Measurements from ENCODE around the gene CYP2W1.

Gene CYP2W1

DNA sequence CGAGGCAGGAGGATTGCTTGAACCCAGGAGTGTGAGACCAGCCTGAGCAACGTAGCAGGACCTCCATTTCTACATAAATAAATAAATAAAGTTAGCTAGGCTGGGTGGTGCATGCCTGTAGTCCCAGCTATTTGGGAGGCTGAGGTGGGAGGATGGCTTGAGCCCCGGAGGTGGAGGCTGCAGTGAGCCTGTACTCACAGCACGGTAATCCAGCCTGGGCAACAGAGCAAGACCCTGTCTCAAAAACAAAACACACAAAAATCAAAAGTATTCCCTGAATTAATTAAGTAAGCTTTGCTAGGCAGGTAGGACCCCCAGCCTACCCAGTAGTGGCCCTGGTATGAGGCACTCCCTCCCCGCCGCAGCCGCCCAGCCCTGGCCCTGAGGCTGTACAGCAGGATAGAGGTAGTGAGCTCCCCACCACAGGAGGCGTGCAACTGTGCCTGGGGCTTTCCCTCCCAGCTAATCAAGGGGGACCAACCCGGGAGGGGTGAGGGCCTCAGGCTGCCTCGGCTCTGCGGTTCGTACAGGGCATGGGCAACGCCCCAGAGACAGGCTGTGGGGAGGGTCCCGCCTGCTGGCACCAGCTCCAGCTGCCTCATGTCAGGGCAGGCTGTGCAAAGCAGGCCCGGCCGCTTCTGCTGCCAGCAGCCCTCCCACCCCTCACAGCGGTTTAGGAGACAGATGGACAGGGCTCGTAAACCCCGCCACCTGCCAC, 1.0 kb upstream of the CYP2W1 start:
- in situ Hi-C loops (cut with MboI; ENCODE audit: low sequenced_read_pairs), result no loop called here

DNA sequence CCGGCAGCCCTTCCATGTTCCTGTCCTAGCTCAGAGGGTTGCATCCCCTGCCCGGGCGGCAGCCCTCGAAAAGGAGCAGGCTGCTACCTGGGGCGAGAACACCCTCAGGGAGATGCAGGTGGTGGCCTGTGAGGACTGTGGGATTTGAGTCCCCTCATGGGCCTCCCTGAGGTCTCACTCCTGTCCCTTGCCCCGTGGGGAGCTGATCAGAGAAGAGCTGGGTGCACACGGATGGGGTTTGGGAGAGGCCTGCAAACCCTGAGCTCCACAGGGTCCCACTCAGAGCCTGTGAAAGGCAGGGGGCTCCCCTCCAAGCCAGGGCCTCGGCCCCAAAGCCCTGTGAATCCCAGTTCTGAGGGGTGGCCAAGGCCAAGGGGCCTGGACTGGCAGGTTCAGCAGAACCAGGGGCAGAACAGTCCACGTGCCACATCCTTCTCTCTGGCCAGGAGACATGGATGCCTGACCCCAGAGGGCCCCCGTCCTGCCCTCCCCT, 424 bp upstream of the CYP2W1 start:
- in situ Hi-C loops (cut with MboI; ENCODE audit: low sequenced_read_pairs), result no loop called here

GRCh38 chr7:983616-984071, 663 bp downstream of the CYP2W1 start:
- in situ Hi-C loops (cut with MboI; ENCODE audit: low sequenced_read_pairs), result no loop called here

DNA sequence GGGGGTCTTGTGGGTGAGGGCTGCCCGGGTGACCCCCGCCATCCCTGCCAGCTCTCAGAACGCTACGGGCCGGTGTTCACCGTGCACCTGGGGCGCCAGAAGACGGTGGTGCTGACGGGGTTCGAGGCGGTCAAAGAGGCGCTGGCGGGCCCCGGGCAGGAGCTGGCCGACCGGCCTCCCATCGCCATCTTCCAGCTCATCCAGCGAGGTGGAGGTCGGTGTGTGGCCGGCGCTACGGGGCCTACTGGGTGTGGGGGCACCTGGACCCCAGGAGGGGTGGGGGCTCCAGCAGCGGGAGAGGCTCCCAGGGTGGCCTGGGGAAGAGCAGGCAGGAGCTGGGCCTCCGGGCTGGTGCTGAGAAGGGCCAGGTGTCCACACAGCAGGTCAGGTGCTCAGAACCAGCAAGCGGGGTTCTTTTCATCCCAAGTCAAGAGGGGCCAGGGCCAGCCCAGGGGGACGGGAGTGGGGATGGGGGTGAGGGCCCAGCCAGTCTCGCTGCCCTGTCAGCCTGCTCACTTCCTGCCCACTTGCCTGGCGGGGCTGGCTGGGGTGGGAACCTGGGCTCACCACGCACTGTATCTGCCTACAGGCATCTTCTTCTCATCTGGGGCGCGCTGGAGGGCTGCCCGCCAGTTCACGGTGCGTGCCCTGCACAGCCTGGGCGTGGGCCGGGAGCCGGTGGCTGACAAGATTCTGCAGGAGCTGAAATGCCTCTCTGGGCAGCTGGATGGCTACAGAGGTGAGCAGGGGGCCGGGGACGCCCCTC, 1.6 kb downstream of the CYP2W1 start:
- in situ Hi-C loops (cut with MboI; ENCODE audit: low sequenced_read_pairs), result no loop called here

DNA sequence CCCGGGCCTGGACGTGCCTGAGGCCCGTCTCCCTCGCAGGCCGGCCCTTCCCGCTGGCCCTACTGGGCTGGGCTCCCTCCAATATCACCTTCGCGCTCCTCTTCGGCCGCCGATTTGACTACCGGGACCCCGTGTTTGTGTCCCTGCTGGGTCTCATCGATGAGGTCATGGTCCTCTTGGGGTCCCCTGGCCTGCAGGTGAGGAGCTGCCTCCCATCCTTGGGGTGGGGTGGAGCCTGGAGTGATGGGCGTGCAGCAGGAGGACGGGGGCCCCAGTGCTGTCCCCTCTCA, 2.1 kb downstream of the CYP2W1 start:
- in situ Hi-C loops (cut with MboI; ENCODE audit: low sequenced_read_pairs), result no loop called here

DNA sequence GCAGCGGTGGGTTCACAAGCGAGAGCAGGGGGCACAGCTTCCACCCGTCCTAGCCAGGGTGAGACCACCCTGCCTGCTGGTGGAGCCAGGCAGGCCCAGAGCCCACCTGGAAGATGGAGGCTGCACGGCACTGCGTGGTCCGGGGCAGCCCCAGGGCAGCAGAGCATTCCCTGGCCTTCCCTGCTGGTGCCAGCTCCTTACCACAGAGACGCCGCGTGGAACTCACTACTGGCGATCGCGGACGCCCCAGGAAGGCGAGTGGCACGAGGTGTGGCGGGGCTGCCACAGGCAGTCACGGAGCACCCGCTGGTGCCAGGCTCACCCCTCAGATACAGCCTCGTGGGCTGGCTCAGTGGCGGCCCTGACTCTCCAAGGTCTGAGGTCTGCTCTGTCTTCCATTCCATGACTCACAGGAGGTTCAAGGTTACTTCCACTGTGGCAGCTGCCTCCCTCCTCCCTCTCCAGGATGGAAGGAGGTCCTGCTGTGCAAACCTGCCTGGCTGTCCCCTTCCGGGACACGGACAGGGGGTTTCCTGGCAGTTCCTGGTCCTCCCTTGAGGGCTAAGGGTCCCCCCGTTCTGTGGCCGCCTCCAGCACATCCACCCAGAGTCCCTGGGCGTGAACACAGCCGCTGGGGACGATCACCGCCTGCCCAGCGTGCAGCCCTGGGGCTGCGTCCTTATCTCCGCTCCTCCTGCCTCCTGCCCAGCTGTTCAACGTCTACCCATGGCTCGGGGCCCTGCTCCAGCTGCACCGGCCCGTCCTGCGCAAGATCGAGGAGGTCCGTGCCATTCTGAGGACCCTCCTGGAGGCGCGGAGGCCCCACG, 3.1 kb downstream of the CYP2W1 start:
- in situ Hi-C loops (cut with MboI; ENCODE audit: low sequenced_read_pairs), result no loop called here

GRCh38 chr7:986766-987751, 4.1 kb downstream of the CYP2W1 start:
- in situ Hi-C loops (cut with MboI; ENCODE audit: low sequenced_read_pairs), result no loop called here

GRCh38 chr7:987909-988308, 4.9 kb downstream of the CYP2W1 start:
- in situ Hi-C loops (cut with MboI; ENCODE audit: low sequenced_read_pairs), result no loop called here

- in situ Hi-C loops (cut with MboI; ENCODE audit: low sequenced_read_pairs), result no loop called here
Measured at GRCh38 chr7:988426-988911, 5.5 kb downstream of the CYP2W1 start.

GRCh38 chr7:988963-989529, 6.1 kb downstream of the CYP2W1 start:
- in situ Hi-C loops (cut with MboI; ENCODE audit: low sequenced_read_pairs), result no loop called here

DNA sequence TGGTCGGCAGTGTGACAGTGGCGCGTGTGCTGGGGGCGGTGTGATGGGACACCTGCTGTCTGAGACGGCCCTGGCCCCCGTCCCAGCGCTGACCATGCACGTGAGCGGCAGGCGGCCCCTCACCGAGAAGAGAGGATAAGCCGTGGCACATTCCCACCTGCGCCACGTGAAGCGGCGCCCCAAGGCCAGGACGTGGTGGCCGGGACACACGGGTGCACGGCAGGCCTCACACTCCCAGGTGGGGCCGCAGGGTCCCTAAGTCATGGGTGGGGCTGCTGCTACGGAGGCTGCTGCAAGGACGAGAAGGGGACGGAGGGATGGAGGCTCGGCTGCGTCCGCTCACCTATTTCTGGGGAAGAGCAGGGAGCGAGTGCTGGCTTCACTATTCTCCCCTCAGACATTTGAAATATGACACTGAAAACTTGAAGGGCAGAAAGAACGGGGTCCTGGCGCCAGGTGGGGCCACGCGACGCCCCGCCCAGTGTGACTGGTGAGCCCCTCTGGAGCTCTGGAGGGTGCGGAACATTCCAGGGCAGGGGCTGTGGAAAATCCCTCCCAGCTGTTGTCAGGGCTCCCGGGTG, 7.5 kb downstream of the CYP2W1 start:
- in situ Hi-C loops (cut with MboI; ENCODE audit: low sequenced_read_pairs), result loop anchor here (10.0 kb wide), 2 partner anchors 54 to 164 kb away; partner anchors contain the start of gene GPR146

GRCh38 chr7:990933-991728, 8.2 kb downstream of the CYP2W1 start:
- in situ Hi-C loops (cut with MboI; ENCODE audit: low sequenced_read_pairs), result loop anchor here (10.0 kb wide), 2 partner anchors 54 to 164 kb away; partner anchors contain the start of gene GPR146

GRCh38 chr7:991729-992656, 9.0 kb downstream of the CYP2W1 start:
- in situ Hi-C loops (cut with MboI; ENCODE audit: low sequenced_read_pairs), result loop anchor here (10.0 kb wide), 2 partner anchors 53 to 163 kb away; partner anchors contain the start of gene GPR146

DNA sequence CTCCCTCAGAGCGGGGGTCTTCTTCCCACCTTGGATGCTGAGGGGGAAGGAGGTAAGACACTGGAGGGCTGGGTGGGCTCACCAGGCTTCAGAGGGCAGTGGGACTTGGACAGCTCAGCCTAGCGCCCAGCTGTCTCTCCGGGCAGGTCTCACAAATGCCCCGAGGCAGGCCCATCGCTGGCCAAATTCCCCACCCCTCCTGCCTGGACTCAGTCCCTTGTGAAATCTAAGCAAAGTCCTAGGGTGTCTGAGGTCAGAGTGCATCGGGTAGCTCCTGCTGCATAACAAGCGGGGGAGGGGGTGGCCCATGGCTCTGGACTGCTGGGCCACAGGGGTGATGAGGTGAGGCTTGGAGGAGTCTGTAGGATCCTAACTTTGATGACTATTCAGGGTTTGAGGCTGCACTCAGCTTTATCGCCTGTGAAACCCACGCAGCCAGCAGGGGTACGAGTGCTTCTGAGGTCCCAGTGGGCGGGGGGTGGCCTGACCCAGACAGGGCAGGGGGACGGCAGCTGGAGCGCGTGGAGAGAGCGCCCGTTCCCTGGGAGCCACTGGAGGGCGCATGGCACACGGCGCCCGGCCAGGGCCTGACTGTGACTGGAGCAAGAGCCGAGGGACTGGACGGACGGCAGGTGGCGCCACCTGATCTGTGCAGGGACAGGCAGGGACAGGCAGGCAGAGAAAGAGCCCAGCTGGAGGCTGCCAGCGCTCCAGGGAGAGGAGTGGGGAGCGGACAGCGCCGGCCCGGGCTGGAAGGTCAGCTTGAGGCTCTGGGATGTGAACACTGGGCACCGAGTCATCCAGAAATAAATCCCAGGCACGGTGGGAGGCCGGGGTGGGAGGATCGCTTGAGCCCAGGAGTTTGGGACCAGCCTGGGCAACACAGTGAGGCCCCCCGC, 10.0 kb downstream of the CYP2W1 start:
- in situ Hi-C loops (cut with MboI; ENCODE audit: low sequenced_read_pairs), result loop anchor here (10.0 kb wide), 2 partner anchors 52 to 162 kb away; partner anchors contain the start of gene GPR146

DNA sequence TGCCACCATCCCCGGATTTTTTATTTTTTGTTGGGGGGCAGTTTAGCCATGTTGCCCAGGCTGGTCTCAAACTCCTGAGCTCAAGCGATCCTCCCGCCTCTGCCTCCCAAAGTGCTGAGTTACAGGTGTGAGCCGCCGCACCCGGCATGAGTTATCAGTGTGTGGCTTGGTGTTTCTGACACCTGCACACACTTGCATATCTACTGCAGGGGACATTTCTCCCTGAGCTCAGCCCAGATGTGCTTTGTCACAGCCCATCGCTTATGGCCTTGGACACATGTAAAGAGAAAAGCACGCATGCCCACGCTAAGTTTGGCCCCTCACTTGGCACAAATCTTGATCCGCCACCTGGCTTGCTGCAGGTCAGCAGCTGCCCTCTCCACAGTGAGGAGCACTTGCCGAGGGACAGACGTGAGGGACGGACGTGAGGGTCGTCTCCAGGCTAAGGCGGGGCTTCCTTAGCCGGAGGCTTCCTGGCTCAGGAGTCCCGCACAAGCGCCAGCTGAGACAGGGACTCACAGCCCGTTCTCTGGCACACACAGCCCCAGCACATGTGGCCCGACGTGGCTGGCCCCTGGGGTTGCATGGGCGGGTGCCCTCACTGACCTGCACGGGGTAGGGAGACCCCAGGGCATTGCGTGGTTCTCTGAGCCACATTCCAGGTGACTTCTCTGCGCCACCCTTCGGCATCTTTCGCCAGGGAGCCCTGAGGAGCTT, 11.8 kb downstream of the CYP2W1 start:
- in situ Hi-C loops (cut with MboI; ENCODE audit: low sequenced_read_pairs), result loop anchor here (10.0 kb wide), 2 partner anchors 50 to 160 kb away; partner anchors contain the start of gene GPR146
